ENCODE results near the gene LMBR1L.

The LMBR1L gene

GRCh38 chr12:49055978-49056754 is 54.5 kb downstream of the LMBR1L start:
- no peak for DNase-seq
- H3K4me3 Mint-ChIP-seq, result peak overlapping the region; percentile 98
- H3K27me3 Mint-ChIP-seq, result no peaks in the 10 kb centered on the region
- no peaks in the 10 kb centered on the region for H3K9me3 Mint-ChIP-seq
- peaks cover 87% of the 10 kb centered on the region for H3K36me3 Mint-ChIP-seq (ENCODE audit: low read depth)
- peaks cover 46% of the 10 kb centered on the region for H3K4me1 Mint-ChIP-seq (ENCODE audit: low read depth)
- H3K27ac Mint-ChIP-seq, result peak overlapping the region; percentile 94

GRCh38 chr12:49055092-49055491 is 55.6 kb downstream of the LMBR1L start:
- H3K27ac Mint-ChIP-seq, result peak overlapping the region; percentile 94
- H3K4me3 Mint-ChIP-seq, result no peak overlapping the region
- no peak for DNase-seq
- peaks cover 44% of the 10 kb centered on the region for H3K4me1 Mint-ChIP-seq (ENCODE audit: low read depth)
- no peaks in the 10 kb centered on the region for H3K9me3 Mint-ChIP-seq
- peaks cover 90% of the 10 kb centered on the region for H3K36me3 Mint-ChIP-seq (ENCODE audit: low read depth)
- H3K27me3 Mint-ChIP-seq, result no peaks in the 10 kb centered on the region

GRCh38 chr12:49054524-49054923 is 56.1 kb downstream of the LMBR1L start:
- DNase-seq, result no peak
- no peaks in the 10 kb centered on the region for H3K27me3 Mint-ChIP-seq
- peaks cover 44% of the 10 kb centered on the region for H3K4me1 Mint-ChIP-seq (ENCODE audit: low read depth)
- no peak overlapping the region for H3K4me3 Mint-ChIP-seq
- peak overlapping the region; percentile 94 for H3K27ac Mint-ChIP-seq
- H3K9me3 Mint-ChIP-seq, result no peaks in the 10 kb centered on the region
- peaks cover 94% of the 10 kb centered on the region for H3K36me3 Mint-ChIP-seq (ENCODE audit: low read depth)

DNA sequence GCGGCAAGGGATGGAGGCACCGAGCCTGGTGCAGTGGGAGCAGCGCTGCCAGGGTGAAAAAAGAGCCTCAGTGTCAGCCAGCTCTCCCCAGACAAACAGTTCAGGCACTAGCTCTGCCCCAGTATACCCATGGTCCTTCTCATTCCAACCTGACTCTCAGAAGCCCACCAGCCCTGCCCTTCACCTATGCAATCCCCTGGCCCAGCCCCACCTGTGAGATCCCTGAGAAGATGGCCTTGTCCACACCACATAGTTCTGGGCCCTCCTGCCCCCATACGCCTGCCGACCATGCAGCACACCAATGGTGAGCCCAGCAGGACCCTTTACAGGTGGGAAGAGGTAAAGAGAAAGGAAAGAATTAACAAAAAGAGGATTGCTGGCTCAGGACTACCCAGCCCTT is 56.6 kb downstream of the LMBR1L start:
- Mint-ChIP-seq H3K36me3 (ENCODE audit: low read depth) (peaks cover 94% of the 10 kb centered on the region), H3K27me3 (no peaks in the 10 kb centered on the region), H3K27ac (no peak overlapping the region), H3K9me3 (no peaks in the 10 kb centered on the region), H3K4me3 (no peak overlapping the region), H3K4me1 (ENCODE audit: low read depth) (peaks cover 44% of the 10 kb centered on the region)
- no peak for DNase-seq

DNA sequence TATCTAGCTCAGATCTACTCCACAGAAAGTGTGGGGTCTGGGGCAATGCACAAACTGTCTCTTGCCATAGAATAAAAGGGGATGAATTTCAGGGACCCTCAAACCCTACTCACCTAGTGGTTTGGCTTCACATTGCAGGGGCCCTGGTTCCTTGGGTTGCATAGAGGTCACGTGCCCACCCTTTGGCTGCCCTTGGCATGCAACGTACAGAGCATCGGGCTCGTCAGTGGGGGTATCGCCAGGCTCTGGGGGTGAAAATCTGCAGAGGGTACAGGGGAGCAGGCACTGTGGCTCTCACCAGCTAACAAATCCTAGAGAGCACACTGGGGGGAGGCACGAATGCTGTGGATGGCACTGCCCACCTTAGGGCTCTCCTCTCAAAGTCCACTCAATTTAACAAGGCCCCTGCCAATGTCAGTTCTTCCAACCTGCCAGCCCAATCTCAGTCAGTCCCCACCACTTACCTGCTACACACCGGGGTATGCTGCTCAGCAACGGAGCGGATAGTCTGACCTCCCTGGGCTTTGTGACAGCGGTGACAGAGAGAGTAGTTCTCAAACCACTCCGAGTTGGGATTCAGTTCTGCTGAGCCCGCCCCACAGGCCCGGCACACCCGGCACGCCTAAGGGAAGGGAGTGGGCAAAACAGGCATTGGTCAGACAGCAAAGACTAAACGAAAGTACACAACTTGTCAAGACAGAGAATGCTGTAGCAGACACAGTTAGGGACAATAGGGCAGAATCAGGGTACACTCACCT is 58.0 kb downstream of the LMBR1L start:
- Mint-ChIP-seq H3K4me1 (ENCODE audit: low read depth) (peaks cover 33% of the 10 kb centered on the region), H3K4me3 (no peak overlapping the region), H3K27ac (no peak overlapping the region), H3K9me3 (no peaks in the 10 kb centered on the region), H3K27me3 (no peaks in the 10 kb centered on the region), H3K36me3 (ENCODE audit: low read depth) (peaks cover 96% of the 10 kb centered on the region)
- DNase-seq, result no peak

- Mint-ChIP-seq H3K36me3 (ENCODE audit: low read depth) (peaks cover 96% of the 10 kb centered on the region), H3K9me3 (no peaks in the 10 kb centered on the region), H3K27me3 (no peaks in the 10 kb centered on the region), H3K4me1 (ENCODE audit: low read depth) (peaks cover 26% of the 10 kb centered on the region), H3K4me3 (no peak overlapping the region), H3K27ac (peak overlapping the region; percentile 12)
- no peak for DNase-seq
Measured at GRCh38 chr12:49051777-49052438, 58.7 kb downstream of the LMBR1L start.

GRCh38 chr12:49051373-49051764 is 59.3 kb downstream of the LMBR1L start:
- H3K9me3 Mint-ChIP-seq, result no peaks in the 10 kb centered on the region
- H3K4me3 Mint-ChIP-seq, result no peak overlapping the region
- H3K36me3 Mint-ChIP-seq (ENCODE audit: low read depth), result peaks cover 97% of the 10 kb centered on the region
- H3K27me3 Mint-ChIP-seq, result no peaks in the 10 kb centered on the region
- no peak for DNase-seq
- peaks cover 20% of the 10 kb centered on the region for H3K4me1 Mint-ChIP-seq (ENCODE audit: low read depth)
- H3K27ac Mint-ChIP-seq, result no peak overlapping the region

GRCh38 chr12:49050507-49051372 is 59.9 kb downstream of the LMBR1L start:
- H3K9me3 Mint-ChIP-seq, result no peaks in the 10 kb centered on the region
- H3K4me1 Mint-ChIP-seq (ENCODE audit: low read depth), result peaks cover 14% of the 10 kb centered on the region
- no peak for DNase-seq
- no peak overlapping the region for H3K4me3 Mint-ChIP-seq
- peaks cover 100% of the 10 kb centered on the region for H3K36me3 Mint-ChIP-seq (ENCODE audit: low read depth)
- no peak overlapping the region for H3K27ac Mint-ChIP-seq
- no peaks in the 10 kb centered on the region for H3K27me3 Mint-ChIP-seq

DNA sequence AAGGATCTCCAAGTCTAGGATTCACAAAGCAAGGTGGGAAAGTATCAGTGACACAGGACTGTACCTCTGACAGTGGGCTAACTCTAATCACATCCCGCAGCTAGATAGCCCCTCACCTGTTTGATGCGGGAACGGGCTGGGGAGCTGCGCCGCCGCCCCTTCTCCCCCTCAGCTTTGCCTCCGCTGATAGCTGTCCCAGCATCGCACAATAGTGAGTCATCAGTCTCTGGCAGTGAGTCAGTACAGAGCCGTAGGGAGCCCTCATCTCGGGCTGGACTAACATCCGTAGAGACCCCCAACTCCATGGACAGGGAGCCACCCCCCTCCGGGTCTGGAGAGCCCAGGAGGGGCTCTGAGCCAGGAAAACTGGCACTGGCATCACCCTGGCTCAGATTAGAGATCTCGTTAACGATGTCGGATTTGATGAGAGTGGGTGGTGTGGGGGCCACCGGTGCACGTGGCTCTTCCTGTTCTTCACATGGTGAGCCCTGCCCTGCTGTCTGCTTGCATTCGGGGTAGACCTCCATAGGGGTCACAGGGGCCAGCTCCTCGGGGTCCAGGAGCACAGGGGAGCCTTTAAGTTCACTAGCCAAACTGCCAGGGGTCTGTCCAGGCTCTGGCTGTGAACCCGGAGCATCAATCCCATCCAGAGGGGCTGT is 61.0 kb downstream of the LMBR1L start:
- peaks cover 4% of the 10 kb centered on the region for H3K4me1 Mint-ChIP-seq (ENCODE audit: low read depth)
- H3K4me3 Mint-ChIP-seq, result no peak overlapping the region
- H3K36me3 Mint-ChIP-seq (ENCODE audit: low read depth), result peaks cover 100% of the 10 kb centered on the region
- no peak overlapping the region for H3K27ac Mint-ChIP-seq
- no peak for DNase-seq
- H3K27me3 Mint-ChIP-seq, result no peaks in the 10 kb centered on the region
- H3K9me3 Mint-ChIP-seq, result no peaks in the 10 kb centered on the region

GRCh38 chr12:49048953-49049352 is 61.7 kb downstream of the LMBR1L start:
- Mint-ChIP-seq H3K27me3 (no peaks in the 10 kb centered on the region), H3K4me3 (no peak overlapping the region), H3K9me3 (no peaks in the 10 kb centered on the region), H3K36me3 (ENCODE audit: low read depth) (peaks cover 100% of the 10 kb centered on the region), H3K4me1 (ENCODE audit: low read depth) (peaks cover 2% of the 10 kb centered on the region), H3K27ac (no peak overlapping the region)
- no peak for DNase-seq

All from activated T-cell treated with anti-CD3 and anti-CD28 coated beads, Interleukin-2, amount 50 U/mL, for 24 hours (primary cell).